PC-3 (cell line): Measurements from ENCODE around the gene TMEM43. TPM values are rescaled to one million over a fixed set of nuclear protein-coding genes. Genes with fewer than 3 reads are reported as not detected.
A peak's percentile ranks its signal among the peaks of the same experiment; 100 is the strongest.

ENCODE experiments used
- ATAC-seq: fragments of 200-7000 bp; cut with Tn5 transposase; 2 replicates; pipeline ENCODE4 v1.9.1; 2020; ENCODE audit warnings: mild to moderate bottlenecking, moderate library complexity
- BruUV-seq: library from RNA; stranded (reverse); fragments of 400-500 nt; replicated peaks from 2 replicates; lab custom pipeline; 2021; lab: Mats Ljungman, UMichigan
- CTCF ChIA-PET: fragments of 300-600 bp; sonication (Branson Sonifier 250); formaldehyde crosslinking; loops from one replicate; lab custom pipeline; 2022; ENCODE audit warnings: antibody characterized with exemption; lab: Charles Lee
- POLR2A ChIA-PET: fragments of 300-600 bp; sonication (Branson Sonifier 250); formaldehyde crosslinking; loops from one replicate; lab custom pipeline; 2022; ENCODE audit warnings: antibody characterized with exemption; ENCODE audit not compliant: unreplicated experiment; lab: Charles Lee
- DNase-seq: peaks from one replicate; pipeline ENCODE4 v3.0.0-alpha.2; 2015
- H2AFZ ChIP-seq: fragments of 300-600 bp; sonication (generic); 2 replicates; pipeline ENCODE4 v1.6.0; 2016; ENCODE audit warnings: antibody characterized with exemption, low read length
- H3F3A ChIP-seq: fragments of 300-600 bp; sonication (generic); one replicate; pipeline ENCODE4 v1.6.0; 2017; ENCODE audit warnings: antibody characterized with exemption, low read length, control low read depth, mild to moderate bottlenecking; ENCODE audit not compliant: unreplicated experiment
- H3K27ac ChIP-seq: fragments of 300-600 bp; sonication (generic); 2 replicates; pipeline ENCODE4 v1.5.1; 2016; ENCODE audit warnings: mild to moderate bottlenecking, low read length
- H3K27me3 ChIP-seq: fragments of 300-600 bp; sonication (generic); 2 replicates; pipeline ENCODE4 v1.6.1; 2016; ENCODE audit warnings: low read length, mixed read lengths
- H3K36me3 ChIP-seq: fragments of 300-600 bp; sonication (generic); 2 replicates; pipeline ENCODE4 v1.6.1; 2016; ENCODE audit warnings: low read depth, mixed run types, low read length, mixed read lengths
- H3K4me1 ChIP-seq: fragments of 300-600 bp; sonication (generic); 2 replicates; pipeline ENCODE4 v1.5.1; 2016; ENCODE audit warnings: low read length; ENCODE audit not compliant: insufficient read depth
- H3K4me2 ChIP-seq: fragments of 300-600 bp; sonication (generic); 2 replicates; pipeline ENCODE4 v1.6.0; 2016; ENCODE audit warnings: low read length
- H3K4me3 ChIP-seq: fragments of 300-600 bp; sonication (generic); 2 replicates; pipeline ENCODE4 v1.5.1; 2016; ENCODE audit warnings: mild to moderate bottlenecking, low read length, mixed read lengths
- H3K79me2 ChIP-seq: fragments of 300-600 bp; sonication (generic); 2 replicates; pipeline ENCODE4 v1.6.1; 2017; ENCODE audit warnings: low read length, mixed read lengths
- H3K9ac ChIP-seq: fragments of 300-600 bp; sonication (generic); 2 replicates; pipeline ENCODE4 v1.6.0; 2016; ENCODE audit warnings: mild to moderate bottlenecking, low read length
- H3K9me2 ChIP-seq: fragments of 300-600 bp; sonication (generic); replicated peaks from 2 replicates; pipeline ENCODE4 v1.6.1; 2016; ENCODE audit warnings: mixed run types, low read length, mixed read lengths
- H3K9me3 ChIP-seq: fragments of 300-600 bp; sonication (generic); 2 replicates; pipeline ENCODE4 v1.6.1; 2016; ENCODE audit warnings: low read length, mixed read lengths
- H4K20me1 ChIP-seq: fragments of 300-600 bp; sonication (generic); 2 replicates; pipeline ENCODE4 v1.6.1; 2016; ENCODE audit warnings: low read length, mixed read lengths
- CTCF ChIP-seq: fragments of 300-600 bp; sonication (generic); conservative IDR thresholded peaks from 2 replicates; pipeline ENCODE4 v1.5.1; 2017; ENCODE audit warnings: antibody characterized with exemption, low read depth, mild to moderate bottlenecking, low read length
- EZH2 ChIP-seq: fragments of 300-600 bp; sonication (generic); IDR thresholded peaks from one replicate; pipeline ENCODE4 v1.6.1; 2017; ENCODE audit warnings: antibody characterized with exemption, mild to moderate bottlenecking, low read length; ENCODE audit not compliant: unreplicated experiment
- EZH2phosphoT487 ChIP-seq: fragments of 300-600 bp; sonication (generic); IDR thresholded peaks from 2 replicates; pipeline ENCODE4 v1.6.1; 2018; ENCODE audit warnings: mild to moderate bottlenecking, antibody characterized with exemption, low read length, borderline replicate concordance
- intact Hi-C: fragments of 100-400 bp; cut with micrococcal nuclease; formaldehyde crosslinking; loops from 2 replicates; pipeline ENCODE4 v1.9.0; 2023
- total RNA-seq: library from RNA; depleted of rRNA; stranded (reverse); fragments of >200 nt; gene quantifications from 2 replicates; pipeline ENCODE4 v1.2.3, GENCODE V29; 2014

The TMEM43 gene
- total RNA-seq, 1 experiment from 2014 or later, result 83.1 TPM

- H4K20me1 ChIP-seq, result no peaks in the 10 kb centered on the region
- ChIA-PET POLR2A (interaction anchor here (0.6 to 2.4 kb wide), 3 partner anchors 18 to 197 kb away, joined by 3 to 13 read pairs (median 5); partner anchors contain the start of genes CHCHD4, LSM3, TMEM43 and XPC), CTCF (interaction anchor here (0.6 to 0.7 kb wide), 2 partner anchors 20 to 623 kb away, joined by 3 to 4 read pairs; no protein-coding TSS in a partner anchor)
- H3K4me2 ChIP-seq, result peak overlapping the region; percentile 70
- no TSS peak for BruUV-seq
- H3K4me1 ChIP-seq, result peaks cover 32% of the 10 kb centered on the region
- H3F3A ChIP-seq, result peaks cover 8% of the 10 kb centered on the region
- H3K9me2 ChIP-seq, result no peaks in the 10 kb centered on the region
- no peaks in the 10 kb centered on the region for H3K27me3 ChIP-seq
- H3K27ac ChIP-seq, result peak overlapping the region; percentile 94
- no peaks in the 10 kb centered on the region for H3K79me2 ChIP-seq
- H3K36me3 ChIP-seq, result peaks cover 10% of the 10 kb centered on the region; the same call in 1 of the 2 replicates
- H3K4me3 ChIP-seq, result peak overlapping the region; percentile 14; the same call in 1 of the 2 replicates
- no peaks in the 10 kb centered on the region for H3K9me3 ChIP-seq
- peak overlapping the region; percentile 76 for H3K9ac ChIP-seq
- DNase-seq (peak; percentile 88), ATAC-seq (peak; percentile 54)
- H2AFZ ChIP-seq, result no peak overlapping the region
- TF ChIP-seq EZH2, result no peak
- TF ChIP-seq EZH2phosphoT487, result no peak
- TF ChIP-seq CTCF, result no peak
- intact Hi-C loops, result loop anchor here (1.0 to 2.0 kb wide), 3 partner anchors 19 to 35 kb away; partner anchors contain the start of genes CHCHD4, LSM3 and XPC
Observed at GRCh38 chr3:14143271-14144225, 18.7 kb downstream of the TMEM43 start.

DNA sequence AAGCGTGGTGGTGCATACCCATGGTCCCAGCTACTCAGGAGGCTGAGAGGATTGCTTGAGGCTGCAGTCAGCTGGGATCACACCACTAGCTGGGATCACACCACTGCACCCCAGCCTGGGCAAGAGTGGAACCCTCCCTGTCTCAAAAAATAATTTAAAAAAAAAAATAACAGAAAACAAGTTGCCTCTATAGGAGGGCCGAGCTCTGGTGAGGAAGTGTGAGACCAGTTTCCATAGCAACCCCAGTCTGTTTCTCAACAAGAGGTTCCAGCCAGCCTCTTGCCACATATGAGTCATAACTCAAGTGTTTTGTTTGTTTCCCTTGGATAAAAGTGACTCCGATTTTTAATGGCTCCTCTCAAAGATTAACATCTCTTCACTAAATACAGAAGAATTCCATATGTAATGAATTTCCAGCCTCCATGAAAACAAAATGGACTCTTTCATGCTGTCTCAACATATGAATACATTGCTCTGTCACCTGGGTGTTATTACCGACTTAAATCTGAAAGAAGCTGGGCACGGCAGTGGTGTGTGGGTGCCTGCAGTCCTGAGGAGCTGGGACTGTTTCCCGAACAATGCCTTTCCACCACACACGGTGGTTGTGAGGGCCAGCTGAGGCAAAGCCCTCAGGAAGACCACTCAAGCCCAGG lies 19.7 kb downstream of the TMEM43 start:
- Histone ChIP-seq H3K4me3 (peak overlapping the region; percentile 17; the same call in 1 of the 2 replicates), H3K27me3 (no peaks in the 10 kb centered on the region), H2AFZ (0 out of 2 replicates have a peak overlapping the region, but pooled peaks have one; percentile 4), H3K4me2 (peak overlapping the region; percentile 70), H3K36me3 (peaks cover 2% of the 10 kb centered on the region; the same call in 1 of the 2 replicates), H3K9ac (peak overlapping the region; percentile 76), H3K4me1 (peaks cover 32% of the 10 kb centered on the region), H3K9me2 (no peaks in the 10 kb centered on the region), H4K20me1 (no peaks in the 10 kb centered on the region), H3K79me2 (no peaks in the 10 kb centered on the region), H3K9me3 (no peaks in the 10 kb centered on the region), H3K27ac (peak overlapping the region; percentile 94), H3F3A (peaks cover 8% of the 10 kb centered on the region)
- TF ChIP-seq EZH2 (no peak), CTCF (no peak), EZH2phosphoT487 (no peak)
- ChIA-PET POLR2A (interaction anchor here (0.6 to 2.4 kb wide), 3 partner anchors 19 to 545 kb away, joined by 3 to 13 read pairs (median 5); partner anchors contain the start of genes CHCHD4, LSM3, TMEM43 and XPC), CTCF (interaction anchor here (0.8 to 1.0 kb wide), 2 partner anchors 59 to 248 kb away, joined by 3 read pairs; no protein-coding TSS in a partner anchor)
- intact Hi-C loops, result loop anchor here (1.0 to 2.0 kb wide), 3 partner anchors 20 to 34 kb away; partner anchors contain the start of genes CHCHD4, LSM3 and XPC
- BruUV-seq, result no TSS peak
- ATAC-seq (peak; percentile 75), DNase-seq (peak; percentile 98)
